Measurements from ENCODE around the gene CDH11. TPM values are rescaled to one million over a fixed set of nuclear protein-coding genes. Genes with fewer than 3 reads are reported as not detected.

Gene CDH11, protein sequence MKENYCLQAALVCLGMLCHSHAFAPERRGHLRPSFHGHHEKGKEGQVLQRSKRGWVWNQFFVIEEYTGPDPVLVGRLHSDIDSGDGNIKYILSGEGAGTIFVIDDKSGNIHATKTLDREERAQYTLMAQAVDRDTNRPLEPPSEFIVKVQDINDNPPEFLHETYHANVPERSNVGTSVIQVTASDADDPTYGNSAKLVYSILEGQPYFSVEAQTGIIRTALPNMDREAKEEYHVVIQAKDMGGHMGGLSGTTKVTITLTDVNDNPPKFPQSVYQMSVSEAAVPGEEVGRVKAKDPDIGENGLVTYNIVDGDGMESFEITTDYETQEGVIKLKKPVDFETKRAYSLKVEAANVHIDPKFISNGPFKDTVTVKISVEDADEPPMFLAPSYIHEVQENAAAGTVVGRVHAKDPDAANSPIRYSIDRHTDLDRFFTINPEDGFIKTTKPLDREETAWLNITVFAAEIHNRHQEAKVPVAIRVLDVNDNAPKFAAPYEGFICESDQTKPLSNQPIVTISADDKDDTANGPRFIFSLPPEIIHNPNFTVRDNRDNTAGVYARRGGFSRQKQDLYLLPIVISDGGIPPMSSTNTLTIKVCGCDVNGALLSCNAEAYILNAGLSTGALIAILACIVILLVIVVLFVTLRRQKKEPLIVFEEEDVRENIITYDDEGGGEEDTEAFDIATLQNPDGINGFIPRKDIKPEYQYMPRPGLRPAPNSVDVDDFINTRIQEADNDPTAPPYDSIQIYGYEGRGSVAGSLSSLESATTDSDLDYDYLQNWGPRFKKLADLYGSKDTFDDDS
- 10 to 100 TPM in 2 of 3 donors, 1 to 10 TPM in 1; 6.4 to 24.7 (median 12.6) TPM for total RNA-seq
- long read RNA-seq, donor 1, full-length matches to known transcripts, result 3 of 4 reads
- long read RNA-seq, donor 1, partial matches to known transcripts, result 1 of 4 reads
- long read RNA-seq, donor 1, other reads (novel, unspliced or antisense), result 0 of 4 reads
- long read RNA-seq, donor 2, full-length matches to known transcripts, result 2 of 3 reads
- long read RNA-seq, donor 2, partial matches to known transcripts, result 0 of 3 reads
- long read RNA-seq, donor 2, other reads (novel, unspliced or antisense), result 1 of 3 reads

DNA sequence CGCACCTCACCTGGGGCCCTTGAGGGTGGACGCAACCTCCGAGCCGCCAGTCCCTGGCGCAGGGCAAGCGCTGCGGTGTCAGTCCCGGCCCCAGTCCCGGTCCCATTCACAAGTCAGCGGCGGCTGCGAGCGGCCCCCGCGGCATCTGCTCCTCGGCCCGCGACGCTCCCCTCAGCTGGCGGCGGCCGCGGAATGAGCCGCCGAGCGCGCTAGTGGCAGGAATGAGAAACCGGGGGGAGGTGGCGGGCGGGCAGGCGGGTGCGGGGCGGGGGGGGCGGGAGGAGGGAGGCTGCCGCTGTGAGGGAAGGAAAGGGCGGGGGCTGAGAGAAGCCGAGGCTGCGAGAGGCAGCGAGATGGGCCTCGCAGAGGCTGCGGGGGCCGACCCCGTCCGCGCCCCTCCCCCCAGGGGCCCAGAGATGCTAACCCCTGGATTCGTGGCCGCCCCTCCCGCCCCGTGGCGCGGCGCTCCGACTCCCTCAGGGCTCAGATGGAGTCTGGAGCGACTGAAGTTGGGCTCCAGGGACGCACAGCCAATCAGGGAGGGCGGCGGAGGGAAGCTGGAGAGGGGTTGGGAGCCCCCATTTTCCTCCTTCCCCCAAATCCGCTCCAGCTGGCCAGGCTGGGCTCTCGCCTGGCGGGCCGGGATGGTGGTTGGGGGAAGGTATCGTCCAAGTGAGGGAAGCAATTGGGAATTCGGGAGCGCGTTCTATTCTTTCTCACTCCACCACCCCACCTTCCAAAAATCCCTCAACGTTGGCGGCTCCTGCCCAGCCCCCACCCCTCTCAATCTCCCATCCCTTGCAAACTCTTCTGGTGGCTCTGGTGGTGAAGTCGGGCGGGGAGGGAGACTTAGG, at the start of gene CDH11:
CDH11 (minus strand) TSS at position 194 of the 854 bp plus-strand sequence. CDS start 117,194 bp downstream, outside the sequence.
- H3K36me3 ChIP-seq (ENCODE audit: low read depth), result no peaks in the 10 kb centered on the region
- peaks cover 16% of the 10 kb centered on the region for H3K4me1 ChIP-seq (ENCODE audit: low read depth)
- DNase-seq (peak in 2 of 3 donors; percentile 58 to 62), ATAC-seq (peak; percentile 14)
- no peaks in the 10 kb centered on the region for H3K9me3 ChIP-seq
- peak within 1 kb of the TSS; percentile 11 for H3K4me3 ChIP-seq
- intact Hi-C loops (cut with DNase I, micrococcal nuclease), result no loop called here
- TF ChIP-seq, protein P1, sequence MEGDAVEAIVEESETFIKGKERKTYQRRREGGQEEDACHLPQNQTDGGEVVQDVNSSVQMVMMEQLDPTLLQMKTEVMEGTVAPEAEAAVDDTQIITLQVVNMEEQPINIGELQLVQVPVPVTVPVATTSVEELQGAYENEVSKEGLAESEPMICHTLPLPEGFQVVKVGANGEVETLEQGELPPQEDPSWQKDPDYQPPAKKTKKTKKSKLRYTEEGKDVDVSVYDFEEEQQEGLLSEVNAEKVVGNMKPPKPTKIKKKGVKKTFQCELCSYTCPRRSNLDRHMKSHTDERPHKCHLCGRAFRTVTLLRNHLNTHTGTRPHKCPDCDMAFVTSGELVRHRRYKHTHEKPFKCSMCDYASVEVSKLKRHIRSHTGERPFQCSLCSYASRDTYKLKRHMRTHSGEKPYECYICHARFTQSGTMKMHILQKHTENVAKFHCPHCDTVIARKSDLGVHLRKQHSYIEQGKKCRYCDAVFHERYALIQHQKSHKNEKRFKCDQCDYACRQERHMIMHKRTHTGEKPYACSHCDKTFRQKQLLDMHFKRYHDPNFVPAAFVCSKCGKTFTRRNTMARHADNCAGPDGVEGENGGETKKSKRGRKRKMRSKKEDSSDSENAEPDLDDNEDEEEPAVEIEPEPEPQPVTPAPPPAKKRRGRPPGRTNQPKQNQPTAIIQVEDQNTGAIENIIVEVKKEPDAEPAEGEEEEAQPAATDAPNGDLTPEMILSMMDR (IDR thresholded peaks at IDR 0.05), result no peak

DNA sequence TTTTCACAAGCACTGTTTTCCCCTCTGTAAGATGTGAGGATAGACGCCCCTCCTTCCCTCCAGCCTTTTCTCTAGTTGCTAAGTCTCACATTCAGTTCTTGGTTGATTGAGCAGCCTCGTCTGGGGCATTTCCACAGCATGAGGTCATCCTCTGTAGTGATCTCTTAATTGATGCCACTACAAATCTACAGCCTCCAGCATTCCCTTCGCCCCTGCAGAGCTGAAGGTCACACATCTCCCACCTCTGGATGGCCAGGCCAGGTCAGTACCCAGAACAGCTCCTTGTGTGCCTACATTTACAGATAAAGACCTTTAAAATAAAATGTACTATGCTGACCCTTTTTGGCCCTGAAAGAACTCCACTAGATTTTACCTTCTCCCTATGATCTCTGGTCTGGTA, 32.5 kb upstream of the CDH11 start:
- Histone ChIP-seq H3K4me3 (no peak overlapping the region), H3K4me1 (ENCODE audit: low read depth) (no peaks in the 10 kb centered on the region), H3K9me3 (no peaks in the 10 kb centered on the region), H3K36me3 (ENCODE audit: low read depth) (no peaks in the 10 kb centered on the region)
- intact Hi-C loops (cut with DNase I, micrococcal nuclease), result no loop called here
- TF ChIP-seq, protein P1 (IDR thresholded peaks at IDR 0.05), result no peak
- DNase-seq (no peak), ATAC-seq (no peak)

DNA sequence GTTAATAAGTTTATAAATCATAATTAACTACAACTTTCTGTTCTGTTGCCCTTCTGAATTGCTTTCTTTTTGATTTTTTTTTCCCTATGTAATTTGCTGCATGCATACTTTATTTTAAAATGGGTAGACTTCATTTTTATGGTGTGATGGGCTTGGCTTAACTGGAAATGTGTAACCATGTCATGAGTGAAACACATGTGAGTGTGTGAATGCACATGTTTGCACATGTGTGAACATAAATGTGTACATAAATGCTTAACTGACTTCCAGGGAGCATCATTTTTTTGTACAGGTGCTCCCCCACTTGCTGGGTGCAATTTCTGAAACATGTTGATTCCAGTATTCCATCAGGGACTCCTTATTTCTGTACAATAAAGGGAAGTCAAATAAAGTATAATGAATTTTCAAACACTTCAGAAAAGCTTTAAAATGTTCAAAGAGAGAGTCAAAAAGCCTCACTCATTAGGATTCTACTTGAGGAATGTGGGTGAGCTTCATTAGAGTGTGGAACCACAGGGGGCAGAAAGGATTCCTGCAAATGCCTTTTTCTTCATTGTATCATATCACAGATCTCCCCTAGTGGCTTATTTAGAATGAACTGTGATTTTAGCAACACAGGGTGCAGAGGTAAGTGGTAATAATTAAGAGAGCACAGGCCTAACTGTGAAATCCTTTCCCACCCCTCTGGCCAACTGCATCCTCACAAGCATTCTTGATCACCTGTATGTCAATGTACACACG, 31.7 kb upstream of the CDH11 start:
- Histone ChIP-seq H3K4me3 (no peak overlapping the region), H3K9me3 (no peaks in the 10 kb centered on the region), H3K4me1 (ENCODE audit: low read depth) (no peaks in the 10 kb centered on the region), H3K36me3 (ENCODE audit: low read depth) (no peaks in the 10 kb centered on the region)
- no peak for DNase-seq
- intact Hi-C loops (cut with DNase I, micrococcal nuclease), result no loop called here
- ATAC-seq, result no peak
- TF ChIP-seq, protein P1 (IDR thresholded peaks at IDR 0.05), result no peak

DNA sequence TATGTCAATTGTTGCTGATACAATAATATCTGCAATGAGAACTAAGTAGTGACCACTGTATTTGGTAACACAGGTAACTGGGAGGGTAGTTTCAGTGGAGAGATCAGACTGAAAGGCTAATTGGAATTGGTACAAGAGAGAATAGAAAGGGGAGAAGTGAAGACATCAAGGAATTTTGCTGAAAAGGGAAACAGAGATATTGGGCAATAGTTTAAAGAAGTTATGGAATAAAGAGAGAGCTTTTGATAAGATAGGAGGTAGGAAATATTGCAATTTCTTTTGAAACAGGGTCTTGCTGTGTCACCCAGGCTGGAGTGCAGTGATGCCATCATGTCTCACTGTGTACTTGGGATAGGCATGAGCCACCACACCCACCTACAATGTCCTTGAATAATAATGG, 26.9 kb upstream of the CDH11 start:
- H3K36me3 ChIP-seq (ENCODE audit: low read depth), result no peaks in the 10 kb centered on the region
- TF ChIP-seq, protein P1 (IDR thresholded peaks at IDR 0.05), result no peak
- no peak overlapping the region for H3K4me3 ChIP-seq
- DNase-seq, result no peak
- ATAC-seq, result no peak
- H3K4me1 ChIP-seq (ENCODE audit: low read depth), result no peaks in the 10 kb centered on the region
- intact Hi-C loops (cut with DNase I, micrococcal nuclease), result no loop called here
- H3K9me3 ChIP-seq, result no peaks in the 10 kb centered on the region

Data from mucosa of descending colon (tissue), 3 donors.